Measurements from ENCODE around the gene KLRC4.
"Not testable (repeated sequence)": the region's sequence is repeated elsewhere in the genome, so short reads cannot be mapped to it uniquely, and the experiment has no call there.

The KLRC4 gene, protein sequence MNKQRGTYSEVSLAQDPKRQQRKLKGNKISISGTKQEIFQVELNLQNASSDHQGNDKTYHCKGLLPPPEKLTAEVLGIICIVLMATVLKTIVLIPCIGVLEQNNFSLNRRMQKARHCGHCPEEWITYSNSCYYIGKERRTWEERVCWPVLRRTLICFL

GRCh38 chr12:10409392-10409791 lies at the start of gene KLRC4:
Gene KLRC4 (minus strand): TSS chr12:10409757. CDS start chr12:10409575, 182 bp downstream.
- peak; percentile 19 for DNase-seq (ENCODE audit: low read depth)

GRCh38 chr12:10457760-10458159 lies 48.2 kb upstream of the KLRC4 start:
- DNase-seq (ENCODE audit: low read depth): no peak
- H3K4me3 ChIP-seq (replicated peaks; ENCODE audit: low read depth, low read length): no peak overlapping the region
- TF ChIP-seq, protein P1, sequence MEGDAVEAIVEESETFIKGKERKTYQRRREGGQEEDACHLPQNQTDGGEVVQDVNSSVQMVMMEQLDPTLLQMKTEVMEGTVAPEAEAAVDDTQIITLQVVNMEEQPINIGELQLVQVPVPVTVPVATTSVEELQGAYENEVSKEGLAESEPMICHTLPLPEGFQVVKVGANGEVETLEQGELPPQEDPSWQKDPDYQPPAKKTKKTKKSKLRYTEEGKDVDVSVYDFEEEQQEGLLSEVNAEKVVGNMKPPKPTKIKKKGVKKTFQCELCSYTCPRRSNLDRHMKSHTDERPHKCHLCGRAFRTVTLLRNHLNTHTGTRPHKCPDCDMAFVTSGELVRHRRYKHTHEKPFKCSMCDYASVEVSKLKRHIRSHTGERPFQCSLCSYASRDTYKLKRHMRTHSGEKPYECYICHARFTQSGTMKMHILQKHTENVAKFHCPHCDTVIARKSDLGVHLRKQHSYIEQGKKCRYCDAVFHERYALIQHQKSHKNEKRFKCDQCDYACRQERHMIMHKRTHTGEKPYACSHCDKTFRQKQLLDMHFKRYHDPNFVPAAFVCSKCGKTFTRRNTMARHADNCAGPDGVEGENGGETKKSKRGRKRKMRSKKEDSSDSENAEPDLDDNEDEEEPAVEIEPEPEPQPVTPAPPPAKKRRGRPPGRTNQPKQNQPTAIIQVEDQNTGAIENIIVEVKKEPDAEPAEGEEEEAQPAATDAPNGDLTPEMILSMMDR (IDR thresholded peaks at IDR 0.05; ENCODE audit: low read length, missing control alignments): no peak

More at GRCh38 chr12:10409392-10409791, at the start of gene KLRC4:
- TF ChIP-seq, protein P1 (IDR thresholded peaks at IDR 0.05; ENCODE audit: low read length, missing control alignments): no peak
- H3K4me3 ChIP-seq (replicated peaks; ENCODE audit: low read depth, low read length): no peak within 1 kb of the TSS

DNA sequence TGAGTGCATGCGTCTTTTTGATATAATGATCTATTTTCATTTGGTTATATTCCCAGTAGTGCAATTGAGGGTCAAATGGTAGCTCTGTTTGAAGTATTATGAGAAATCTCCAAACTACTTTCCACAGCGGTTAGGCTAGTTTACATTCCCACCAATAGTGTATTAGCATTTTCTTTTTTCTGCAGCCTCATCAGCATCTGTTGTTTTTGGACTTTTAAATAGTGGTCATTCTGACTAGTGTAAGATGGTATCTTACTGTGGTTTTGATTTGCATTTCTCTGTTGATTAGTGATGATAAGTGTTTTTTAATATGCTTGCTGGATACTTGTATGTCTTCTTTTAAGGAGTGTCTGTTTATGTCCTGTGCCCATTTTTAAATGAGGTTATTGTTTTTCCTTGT lies 47.3 kb upstream of the KLRC4 start:
- TF ChIP-seq, protein P1 (IDR thresholded peaks at IDR 0.05; ENCODE audit: low read length, missing control alignments): no peak
- no peak overlapping the region for H3K4me3 ChIP-seq (replicated peaks; ENCODE audit: low read depth, low read length)
- DNase-seq (ENCODE audit: low read depth): no peak

- no peak for DNase-seq (ENCODE audit: low read depth)
Measured at GRCh38 chr12:10455766-10456165, 46.2 kb upstream of the KLRC4 start.

GRCh38 chr12:10454531-10454930 lies 45.0 kb upstream of the KLRC4 start:
- no peak overlapping the region for H3K4me3 ChIP-seq (replicated peaks; ENCODE audit: low read depth, low read length)
- DNase-seq (ENCODE audit: low read depth): no peak
- TF ChIP-seq, protein P1 (IDR thresholded peaks at IDR 0.05; ENCODE audit: low read length, missing control alignments): no peak

More at GRCh38 chr12:10455766-10456165, 46.2 kb upstream of the KLRC4 start:
- TF ChIP-seq, protein P1 (IDR thresholded peaks at IDR 0.05; ENCODE audit: low read length, missing control alignments): no peak
- no peak overlapping the region for H3K4me3 ChIP-seq (replicated peaks; ENCODE audit: low read depth, low read length)

GRCh38 chr12:10453156-10453555 lies 43.6 kb upstream of the KLRC4 start, which contains the start of gene KLRC1:
Gene KLRC1 (minus strand): TSS chr12:10453377. CDS start chr12:10451156, 2,221 bp downstream.
- no peak within 1 kb of the TSS for H3K4me3 ChIP-seq (replicated peaks; ENCODE audit: low read depth, low read length)
- TF ChIP-seq, protein P1 (IDR thresholded peaks at IDR 0.05; ENCODE audit: low read length, missing control alignments): no peak
- DNase-seq (ENCODE audit: low read depth): no peak

DNA sequence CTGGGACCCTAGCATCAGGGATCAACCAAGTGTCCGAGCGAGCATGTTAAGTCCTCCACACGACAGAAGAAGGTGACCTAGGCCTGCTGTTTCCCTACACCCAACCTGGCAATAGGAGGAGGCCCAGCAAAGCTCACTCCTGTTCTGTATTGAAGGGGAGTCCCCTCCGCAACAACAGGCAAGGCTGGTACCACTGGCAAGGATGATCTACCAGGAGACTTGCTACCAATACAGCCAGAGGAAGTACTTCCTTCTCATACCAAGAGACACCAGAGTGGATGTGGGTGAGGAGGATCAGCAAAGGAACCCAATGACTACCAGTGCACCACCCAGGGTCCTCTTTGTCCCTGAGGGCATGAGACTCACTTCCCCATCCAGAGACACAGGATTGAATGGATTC lies 38.7 kb upstream of the KLRC4 start:
- no peak overlapping the region for H3K4me3 ChIP-seq (replicated peaks; ENCODE audit: low read depth, low read length)
- TF ChIP-seq, protein P1 (IDR thresholded peaks at IDR 0.05; ENCODE audit: low read length, missing control alignments): no peak
- no peak for DNase-seq (ENCODE audit: low read depth)

DNA sequence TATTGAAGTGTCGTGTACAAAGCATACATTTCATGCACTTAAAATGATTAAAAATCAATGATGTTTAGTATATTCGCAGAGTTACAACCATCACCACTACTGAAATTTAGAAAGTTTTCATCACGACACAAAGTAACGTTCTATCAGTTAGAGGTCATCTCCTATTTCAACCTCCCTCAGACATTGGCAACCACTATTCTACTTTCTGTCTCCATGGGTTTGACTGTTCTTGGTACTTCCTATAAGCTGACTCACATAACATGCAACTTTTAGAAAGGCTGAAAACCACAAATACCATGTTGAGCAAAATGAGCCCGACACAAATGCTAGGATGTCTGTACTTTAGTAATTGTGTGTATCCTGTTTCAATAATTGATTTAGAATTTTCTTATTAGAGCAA lies 36.5 kb upstream of the KLRC4 start:
- H3K4me3 ChIP-seq (replicated peaks; ENCODE audit: low read depth, low read length); DNase-seq (ENCODE audit: low read depth): not testable (repeated sequence)

- H3K4me3 ChIP-seq (replicated peaks; ENCODE audit: low read depth, low read length); DNase-seq (ENCODE audit: low read depth): not testable (repeated sequence)
Measured at GRCh38 chr12:10441144-10441543, 31.6 kb upstream of the KLRC4 start.

DNA sequence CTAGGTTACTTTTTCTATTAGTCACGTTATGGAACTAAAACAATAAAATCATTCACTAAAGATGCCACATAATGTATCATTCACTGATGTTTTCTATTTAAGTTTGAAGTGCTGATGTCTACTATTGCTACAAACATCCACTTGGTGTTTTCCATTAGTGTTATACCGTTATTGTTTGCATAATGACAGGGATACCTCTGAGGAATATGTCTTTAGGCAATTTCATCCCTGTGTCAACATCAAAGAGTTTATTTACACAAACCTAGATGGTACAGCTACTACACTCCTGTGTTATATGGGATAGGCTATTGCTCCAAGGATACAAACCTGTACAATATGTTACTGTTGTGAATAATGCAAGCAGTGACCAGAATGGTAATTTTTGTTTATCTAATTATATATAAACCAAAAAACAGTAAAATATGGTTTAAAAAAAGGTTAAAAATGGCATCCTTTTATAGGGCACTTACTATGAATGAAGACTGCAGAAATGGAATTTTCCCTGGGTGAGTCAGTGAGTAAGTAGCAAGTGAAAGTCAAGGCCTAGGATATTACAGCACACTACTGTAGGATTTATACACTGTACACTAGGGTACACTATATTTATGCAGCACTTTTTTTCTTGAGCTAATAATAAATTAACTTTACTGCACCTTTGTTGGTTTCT lies 30.2 kb upstream of the KLRC4 start:
- not testable (repeated sequence) for H3K4me3 ChIP-seq (replicated peaks; ENCODE audit: low read depth, low read length); DNase-seq (ENCODE audit: low read depth)
